Prostate gland (tissue), 2 donors: Measurements from ENCODE around the gene PDLIM1. TPM values are rescaled to one million over a fixed set of nuclear protein-coding genes. Genes with fewer than 3 reads are reported as not detected.

ENCODE experiments used
- DNase-seq: peaks from one replicate; pipeline ENCODE4 v3.0.0-alpha.2; 2019; ENCODE audit warnings: low spot score
- H3K27ac ChIP-seq, 2 donors: fragments of 200-600 bp; sonication (generic); 2 replicates each; pipeline ENCODE4 v1.5.1; 2017 to 2019
- H3K27me3 ChIP-seq: fragments of 200-600 bp; sonication (generic); replicated peaks from 2 replicates; pipeline ENCODE4 v1.5.1; 2019; ENCODE audit not compliant: insufficient read depth
- H3K36me3 ChIP-seq, 2 donors: fragments of 200-600 bp; sonication (generic); 1 replicate in 1 of 2; 2 replicates in 1 of 2; pipeline versions ENCODE4 v1.5.1 to v1.8.1; 2017 to 2019
- H3K4me1 ChIP-seq: fragments of 200-600 bp; sonication (generic); replicated peaks from 2 replicates; pipeline ENCODE4 v1.5.1; 2019
- H3K4me3 ChIP-seq, 2 donors: fragments of 200-600 bp; sonication (generic); 2 replicates each; pipeline ENCODE4 v1.5.1; 2017 to 2019
- H3K9me3 ChIP-seq: fragments of 200-600 bp; sonication (generic); 2 replicates; pipeline ENCODE4 v1.5.1; 2017
- POLR2A ChIP-seq: fragments of 450-650 bp; IDR thresholded peaks from one replicate; pipeline ENCODE4 v1.6.1; 2016; ENCODE audit warnings: antibody characterized with exemption, mild to moderate bottlenecking
- POLR2AphosphoS5 ChIP-seq: sonication (generic); formaldehyde crosslinking; IDR thresholded peaks from one replicate; pipeline ENCODE4 v1.6.1; 2017; ENCODE audit warnings: antibody characterized with exemption
- WGBS: methylation state at CpG from one replicate; pipeline ENCODE4 v1.1.5; 2018; 5-methylcytosine and 5-hydroxymethylcytosine counted together
- intact Hi-C: fragments of 100-400 bp; cut with DNase I; formaldehyde crosslinking; loops from one replicate; pipeline ENCODE4 v1.14.2; 2022
- total RNA-seq, 2 donors: library from RNA; depleted of rRNA; stranded (reverse); fragments of >200 nt; gene quantifications; one replicate each; pipeline ENCODE4 v1.1.0, GENCODE V29; 2016
- TF ChIP-seq, protein P1 (sequence below), 4 experiments: fragments of 200-600 bp in 2 of 4; fragments of 450-650 bp in 2 of 4; sonication (generic) in 2 of 4; IDR thresholded peaks; 1 replicate in 3 of 4; 2 replicates in 1 of 4; pipeline ENCODE4 v1.5.1; 2016 to 2019; ENCODE audit warnings: antibody characterized with exemption in 4 of 4, mild to moderate bottlenecking in 2 of 4, moderate library complexity in 2 of 4

PDLIM1 gene
- total RNA-seq, 2 donors from 2014 or later = 63.2 to 82.0 TPM

DNA sequence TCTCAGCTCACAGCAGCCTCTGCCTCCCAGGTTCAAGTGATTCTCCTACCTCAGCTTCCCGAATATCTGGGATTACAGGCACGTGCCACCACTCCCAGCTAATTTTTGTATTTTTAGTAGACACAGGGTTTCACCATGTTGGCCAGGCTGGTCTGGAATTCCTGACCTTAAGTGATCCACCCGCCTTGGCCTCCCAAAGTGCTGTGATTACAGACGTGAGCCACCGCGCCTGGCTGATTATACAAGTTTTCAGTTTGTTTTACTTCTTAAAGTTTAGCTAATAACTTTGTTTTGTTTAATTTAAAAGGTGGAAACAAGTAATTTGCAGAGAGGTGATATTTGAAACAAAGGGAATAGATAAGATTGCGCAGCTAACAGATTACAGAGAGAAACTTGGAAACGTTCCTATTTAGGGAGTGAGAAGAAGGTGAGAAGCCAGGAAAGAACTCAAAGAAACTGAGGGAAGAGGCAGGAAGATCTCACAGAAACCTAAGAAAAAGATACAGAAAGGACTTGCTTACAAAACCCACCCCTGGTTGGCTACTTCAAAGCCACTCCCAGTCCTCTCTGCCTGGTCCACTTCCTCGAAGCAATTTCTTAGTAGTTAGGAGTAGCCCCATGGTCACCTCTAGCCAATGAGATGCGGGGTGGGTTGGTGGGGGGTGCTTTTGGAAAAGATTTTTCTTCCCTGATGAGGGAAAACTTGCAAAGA is 15.0 kb upstream of the PDLIM1 start:
- no peak for DNase-seq
- Histone ChIP-seq H3K27me3 (no peaks in the 10 kb centered on the region), H3K4me1 (no peaks in the 10 kb centered on the region), H3K4me3 (no peak overlapping the region), H3K36me3 (no peaks in the 10 kb centered on the region), H3K9me3 (no peaks in the 10 kb centered on the region), H3K27ac (no peak overlapping the region)
- WGBS = 61% methylated on average over 10 of the region's 10 CpGs
- TF ChIP-seq POLR2A = no peak
- TF ChIP-seq POLR2AphosphoS5 = no peak
- TF ChIP-seq, protein P1, sequence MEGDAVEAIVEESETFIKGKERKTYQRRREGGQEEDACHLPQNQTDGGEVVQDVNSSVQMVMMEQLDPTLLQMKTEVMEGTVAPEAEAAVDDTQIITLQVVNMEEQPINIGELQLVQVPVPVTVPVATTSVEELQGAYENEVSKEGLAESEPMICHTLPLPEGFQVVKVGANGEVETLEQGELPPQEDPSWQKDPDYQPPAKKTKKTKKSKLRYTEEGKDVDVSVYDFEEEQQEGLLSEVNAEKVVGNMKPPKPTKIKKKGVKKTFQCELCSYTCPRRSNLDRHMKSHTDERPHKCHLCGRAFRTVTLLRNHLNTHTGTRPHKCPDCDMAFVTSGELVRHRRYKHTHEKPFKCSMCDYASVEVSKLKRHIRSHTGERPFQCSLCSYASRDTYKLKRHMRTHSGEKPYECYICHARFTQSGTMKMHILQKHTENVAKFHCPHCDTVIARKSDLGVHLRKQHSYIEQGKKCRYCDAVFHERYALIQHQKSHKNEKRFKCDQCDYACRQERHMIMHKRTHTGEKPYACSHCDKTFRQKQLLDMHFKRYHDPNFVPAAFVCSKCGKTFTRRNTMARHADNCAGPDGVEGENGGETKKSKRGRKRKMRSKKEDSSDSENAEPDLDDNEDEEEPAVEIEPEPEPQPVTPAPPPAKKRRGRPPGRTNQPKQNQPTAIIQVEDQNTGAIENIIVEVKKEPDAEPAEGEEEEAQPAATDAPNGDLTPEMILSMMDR (IDR thresholded peaks at IDR 0.05) = no peak
- intact Hi-C loops = no loop called here

GRCh38 chr10:95304976-95305375 is 14.2 kb upstream of the PDLIM1 start:
- H3K36me3 ChIP-seq = no peaks in the 10 kb centered on the region
- WGBS = 86% methylated on average over 2 of the region's 2 CpGs
- DNase-seq = no peak
- H3K27me3 ChIP-seq = no peaks in the 10 kb centered on the region
- no peak for TF ChIP-seq POLR2A
- no peak for TF ChIP-seq POLR2AphosphoS5
- TF ChIP-seq, protein P1 (IDR thresholded peaks at IDR 0.05) = no peak
- intact Hi-C loops = no loop called here
- no peaks in the 10 kb centered on the region for H3K4me1 ChIP-seq
- no peaks in the 10 kb centered on the region for H3K9me3 ChIP-seq
- H3K4me3 ChIP-seq = no peak overlapping the region
- no peak overlapping the region for H3K27ac ChIP-seq

- intact Hi-C loops = no loop called here
- DNase-seq = no peak
- 76% methylated on average over 4 of the region's 4 CpGs for WGBS
Observed at GRCh38 chr10:95304463-95304862, 13.7 kb upstream of the PDLIM1 start.

GRCh38 chr10:95303950-95304349 is 13.1 kb upstream of the PDLIM1 start:
- no peak for DNase-seq
- Histone ChIP-seq H3K27me3 (no peaks in the 10 kb centered on the region), H3K4me3 (no peak overlapping the region), H3K27ac (no peak overlapping the region), H3K9me3 (no peaks in the 10 kb centered on the region), H3K36me3 (no peaks in the 10 kb centered on the region), H3K4me1 (no peaks in the 10 kb centered on the region)
- TF ChIP-seq, protein P1 (IDR thresholded peaks at IDR 0.05) = no peak
- TF ChIP-seq POLR2AphosphoS5 (no peak), POLR2A (no peak)
- WGBS = 96% methylated on average over 1 of the region's 1 CpG
- intact Hi-C loops = no loop called here

More at GRCh38 chr10:95304463-95304862, 13.7 kb upstream of the PDLIM1 start:
- Histone ChIP-seq H3K27ac (no peak overlapping the region), H3K27me3 (no peaks in the 10 kb centered on the region), H3K9me3 (no peaks in the 10 kb centered on the region), H3K4me3 (no peak overlapping the region), H3K4me1 (no peaks in the 10 kb centered on the region), H3K36me3 (no peaks in the 10 kb centered on the region)
- TF ChIP-seq, protein P1 (IDR thresholded peaks at IDR 0.05) = no peak
- TF ChIP-seq POLR2A (no peak), POLR2AphosphoS5 (no peak)

- 85% methylated on average over 8 of the region's 8 CpGs for WGBS
- DNase-seq = no peak
- Histone ChIP-seq H3K36me3 (no peaks in the 10 kb centered on the region), H3K27ac (no peak overlapping the region), H3K27me3 (no peaks in the 10 kb centered on the region), H3K4me1 (no peaks in the 10 kb centered on the region), H3K4me3 (no peak overlapping the region), H3K9me3 (no peaks in the 10 kb centered on the region)
- TF ChIP-seq POLR2A = no peak
- TF ChIP-seq, protein P1 (IDR thresholded peaks at IDR 0.05) = no peak
- no peak for TF ChIP-seq POLR2AphosphoS5
- intact Hi-C loops = no loop called here
Observed at GRCh38 chr10:95303535-95303934, 12.7 kb upstream of the PDLIM1 start.
